OCI-LY7 (cell line): Measurements from ENCODE around the gene ZBTB44.

Experiments
- CTCF ChIP-seq: fragments of 200-600 bp; sonication (generic); conservative IDR thresholded peaks from 2 replicates; pipeline ENCODE4 v1.5.1; 2014; ENCODE audit warnings: mild to moderate bottlenecking, antibody characterized with exemption, low read length, moderate library complexity, mixed read lengths
- EZH2phosphoT487 ChIP-seq: fragments of 200-600 bp; sonication (generic); IDR thresholded peaks from 2 replicates; pipeline ENCODE4 v1.6.1; 2018; ENCODE audit warnings: low read depth, borderline replicate concordance, mild to moderate bottlenecking, mixed run types, antibody characterized with exemption, low read length, moderate library complexity, mixed read lengths

DNA sequence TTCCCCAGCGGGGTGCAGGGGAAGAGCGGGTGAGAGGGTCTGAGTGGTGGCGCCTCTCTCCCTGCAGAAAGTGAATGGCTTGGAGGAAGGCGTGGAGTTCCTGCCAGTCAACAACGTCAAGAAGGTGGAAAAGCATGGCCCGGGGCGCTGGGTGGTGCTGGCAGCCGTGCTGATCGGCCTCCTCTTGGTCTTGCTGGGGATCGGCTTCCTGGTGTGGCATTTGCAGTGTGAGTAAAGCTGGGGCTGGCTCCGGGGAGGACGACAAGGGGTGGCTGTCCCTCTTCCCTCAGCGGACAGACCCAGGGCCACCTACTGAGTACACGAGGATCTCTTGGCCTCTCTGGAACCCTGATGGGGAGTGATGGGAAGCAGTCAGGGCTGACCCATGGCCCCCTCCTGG lies 126.7 kb downstream of the ZBTB44 start:
- no peak for TF ChIP-seq CTCF
- TF ChIP-seq EZH2phosphoT487, result no peak
